Breast epithelium (tissue), 3 donors: ENCODE results near the gene FYB1.

Source experiments
- POLR2A ChIP-seq: fragments of 450-650 bp; IDR thresholded peaks from one replicate; pipeline ENCODE4 v1.6.1; 2016; ENCODE audit warnings: antibody characterized with exemption, mild to moderate bottlenecking, moderate library complexity
- TF ChIP-seq, protein P1 (sequence below), 3 donors: fragments of 450-650 bp; IDR thresholded peaks; one replicate each; pipeline ENCODE4 v1.5.1; 2016 to 2017; ENCODE audit warnings: antibody characterized with exemption in 3 of 3, mild to moderate bottlenecking in 3 of 3, moderate library complexity in 3 of 3

DNA sequence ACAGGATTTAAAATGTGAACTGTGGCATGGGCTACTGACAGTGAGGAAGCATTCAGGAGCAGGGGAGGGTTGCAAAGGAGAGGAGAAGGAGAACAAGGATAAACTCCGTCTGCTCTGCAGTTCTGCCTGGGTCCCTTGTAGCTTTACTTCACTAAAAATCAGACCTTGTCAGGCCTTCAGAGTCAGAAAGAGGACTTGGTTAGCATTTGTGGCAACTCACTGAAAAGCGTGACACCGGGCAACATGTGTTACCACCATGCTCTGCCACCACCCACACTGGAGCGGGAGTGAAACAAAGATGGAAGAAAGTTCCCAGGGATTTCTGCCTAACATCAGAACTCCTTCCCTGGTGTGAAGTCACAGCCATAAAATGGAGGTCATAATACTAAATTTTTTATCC is 19.3 kb downstream of the FYB1 start:
- TF ChIP-seq, protein P1, sequence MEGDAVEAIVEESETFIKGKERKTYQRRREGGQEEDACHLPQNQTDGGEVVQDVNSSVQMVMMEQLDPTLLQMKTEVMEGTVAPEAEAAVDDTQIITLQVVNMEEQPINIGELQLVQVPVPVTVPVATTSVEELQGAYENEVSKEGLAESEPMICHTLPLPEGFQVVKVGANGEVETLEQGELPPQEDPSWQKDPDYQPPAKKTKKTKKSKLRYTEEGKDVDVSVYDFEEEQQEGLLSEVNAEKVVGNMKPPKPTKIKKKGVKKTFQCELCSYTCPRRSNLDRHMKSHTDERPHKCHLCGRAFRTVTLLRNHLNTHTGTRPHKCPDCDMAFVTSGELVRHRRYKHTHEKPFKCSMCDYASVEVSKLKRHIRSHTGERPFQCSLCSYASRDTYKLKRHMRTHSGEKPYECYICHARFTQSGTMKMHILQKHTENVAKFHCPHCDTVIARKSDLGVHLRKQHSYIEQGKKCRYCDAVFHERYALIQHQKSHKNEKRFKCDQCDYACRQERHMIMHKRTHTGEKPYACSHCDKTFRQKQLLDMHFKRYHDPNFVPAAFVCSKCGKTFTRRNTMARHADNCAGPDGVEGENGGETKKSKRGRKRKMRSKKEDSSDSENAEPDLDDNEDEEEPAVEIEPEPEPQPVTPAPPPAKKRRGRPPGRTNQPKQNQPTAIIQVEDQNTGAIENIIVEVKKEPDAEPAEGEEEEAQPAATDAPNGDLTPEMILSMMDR (IDR thresholded peaks at IDR 0.05) = no peak
- no peak for TF ChIP-seq POLR2A
